Stimulated activated CD4-positive, alpha-beta T cell treated with anti-CD3 and anti-CD28 coated beads, Interleukin-2, amount 100 ng/mL, for 48 hours (primary cell): ENCODE measurements around the gene TMTC1.

Experiments
- DNase-seq, 2 donors: peaks; one replicate each; pipeline ENCODE4 v3.0.0-alpha.2; 2020

Gene TMTC1

GRCh38 chr12:29518407-29518806, 265.3 kb downstream of the TMTC1 start:
- no peak for DNase-seq

GRCh38 chr12:29517264-29517663, 266.5 kb downstream of the TMTC1 start:
- no peak for DNase-seq

- DNase-seq = no peak
Measured at GRCh38 chr12:29516431-29516875, 267.3 kb downstream of the TMTC1 start.

- DNase-seq = no peak
Measured at GRCh38 chr12:29510591-29511185, 273.1 kb downstream of the TMTC1 start.

- no peak for DNase-seq
Measured at GRCh38 chr12:29509503-29509902, 274.2 kb downstream of the TMTC1 start.

- DNase-seq = no peak
Measured at GRCh38 chr12:29508949-29509348, 274.8 kb downstream of the TMTC1 start.

- no peak for DNase-seq
Measured at GRCh38 chr12:29505122-29505521, 278.6 kb downstream of the TMTC1 start.

GRCh38 chr12:29503283-29503682, 280.5 kb downstream of the TMTC1 start:
- DNase-seq = no peak

GRCh38 chr12:29499235-29499634, 284.5 kb downstream of the TMTC1 start:
- no peak for DNase-seq

- no peak for DNase-seq
Measured at GRCh38 chr12:29497588-29497987, 286.2 kb downstream of the TMTC1 start, which contains the start of gene OVCH1. TSS of gene OVCH1 (minus strand) at chr12:29497686. CDS start at chr12:29497686, 0 bp downstream.

GRCh38 chr12:29492891-29493290, 290.9 kb downstream of the TMTC1 start:
- no peak for DNase-seq

GRCh38 chr12:29486972-29487371, 296.8 kb downstream of the TMTC1 start:
- no peak for DNase-seq

GRCh38 chr12:29463198-29463597, 320.5 kb downstream of the TMTC1 start:
- no peak for DNase-seq

- no peak for DNase-seq
Measured at GRCh38 chr12:29460082-29460481, 323.7 kb downstream of the TMTC1 start.

GRCh38 chr12:29455087-29455486, 328.7 kb downstream of the TMTC1 start:
- DNase-seq = no peak

GRCh38 chr12:29451888-29452287, 331.9 kb downstream of the TMTC1 start:
- DNase-seq = no peak
